Liver (tissue), 3 donors: ENCODE measurements around the gene PPA1.
"Not testable (repeated sequence)": the region's sequence is repeated elsewhere in the genome, so short reads cannot be mapped to it uniquely, and the experiment has no call there.

Experiments used
- EGR1 ChIP-seq, 2 donors: IDR thresholded peaks; 2 replicates each; pipeline ENCODE4 v1.6.1; 2016 to 2018; ENCODE audit warnings: antibody characterized with exemption in 2 of 2, low read depth in 2 of 2
- FOXA1 ChIP-seq: IDR thresholded peaks from 2 replicates; pipeline ENCODE4 v1.6.1; 2016; ENCODE audit warnings: antibody characterized with exemption
- GABPA ChIP-seq, 2 donors: IDR thresholded peaks in 1 of 2; conservative IDR thresholded peaks in 1 of 2; 2 replicates each; pipeline ENCODE4 v1.6.1; 2016; ENCODE audit warnings: antibody characterized with exemption in 2 of 2, mild to moderate bottlenecking in 1 of 2, moderate library complexity in 1 of 2
- JUND ChIP-seq, 2 donors: IDR thresholded peaks; 2 replicates each; pipeline ENCODE4 v1.6.1; 2016; ENCODE audit warnings: antibody characterized with exemption in 2 of 2
- NR2F2 ChIP-seq: IDR thresholded peaks from 2 replicates; pipeline ENCODE4 v1.6.1; 2016; ENCODE audit warnings: antibody characterized with exemption
- SP1 ChIP-seq: IDR thresholded peaks from 2 replicates; pipeline ENCODE4 v1.6.1; 2018; ENCODE audit warnings: antibody characterized with exemption, mild to moderate bottlenecking
- TF ChIP-seq, protein P1 (sequence below): fragments of 150-350 bp; IDR thresholded peaks from 2 replicates; pipeline ENCODE4 v1.5.1; 2017; ENCODE audit warnings: improper control_type of control experiment, low read depth, low read length; ENCODE audit not compliant: missing input control
- TF ChIP-seq, protein P2 (sequence below): IDR thresholded peaks from 2 replicates; pipeline ENCODE4 v1.6.1; 2016; ENCODE audit warnings: antibody characterized with exemption
- TF ChIP-seq, protein P3 (sequence below): IDR thresholded peaks from 2 replicates; pipeline ENCODE4 v1.6.1; 2016; ENCODE audit warnings: antibody characterized with exemption
- donor health status: healthy.
- donor health status: healthy.

DNA sequence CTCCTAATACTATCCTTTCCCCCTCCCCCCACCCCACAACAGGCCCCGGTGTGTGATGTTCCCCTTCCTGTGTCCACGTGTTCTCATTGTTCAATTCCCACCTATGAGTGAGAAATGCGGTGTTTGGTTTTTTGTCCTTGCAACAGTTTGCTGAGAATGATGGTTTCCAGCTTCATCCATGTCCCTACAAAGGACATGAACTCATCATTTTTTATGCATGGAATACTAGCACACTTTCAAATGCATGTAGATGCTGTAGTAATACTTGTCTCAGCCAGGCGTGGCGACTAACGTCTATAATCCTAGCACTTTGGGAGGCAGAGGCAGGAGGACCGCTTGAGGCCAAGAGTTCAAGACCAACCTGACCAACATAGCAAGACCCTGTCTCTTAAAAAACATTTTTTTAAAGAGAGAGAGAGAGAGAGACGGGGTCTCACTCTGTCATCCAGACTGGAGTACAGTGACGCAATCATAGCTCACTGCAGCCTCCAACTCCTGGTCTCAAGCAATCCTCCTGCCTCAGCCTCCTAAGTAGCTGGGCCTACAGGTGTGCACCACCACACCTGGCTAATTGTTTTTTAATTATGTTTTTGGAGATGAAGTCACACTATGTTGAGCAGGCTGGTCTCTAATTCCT, 10.3 kb downstream of the PPA1 start:
- TF ChIP-seq, protein P1, sequence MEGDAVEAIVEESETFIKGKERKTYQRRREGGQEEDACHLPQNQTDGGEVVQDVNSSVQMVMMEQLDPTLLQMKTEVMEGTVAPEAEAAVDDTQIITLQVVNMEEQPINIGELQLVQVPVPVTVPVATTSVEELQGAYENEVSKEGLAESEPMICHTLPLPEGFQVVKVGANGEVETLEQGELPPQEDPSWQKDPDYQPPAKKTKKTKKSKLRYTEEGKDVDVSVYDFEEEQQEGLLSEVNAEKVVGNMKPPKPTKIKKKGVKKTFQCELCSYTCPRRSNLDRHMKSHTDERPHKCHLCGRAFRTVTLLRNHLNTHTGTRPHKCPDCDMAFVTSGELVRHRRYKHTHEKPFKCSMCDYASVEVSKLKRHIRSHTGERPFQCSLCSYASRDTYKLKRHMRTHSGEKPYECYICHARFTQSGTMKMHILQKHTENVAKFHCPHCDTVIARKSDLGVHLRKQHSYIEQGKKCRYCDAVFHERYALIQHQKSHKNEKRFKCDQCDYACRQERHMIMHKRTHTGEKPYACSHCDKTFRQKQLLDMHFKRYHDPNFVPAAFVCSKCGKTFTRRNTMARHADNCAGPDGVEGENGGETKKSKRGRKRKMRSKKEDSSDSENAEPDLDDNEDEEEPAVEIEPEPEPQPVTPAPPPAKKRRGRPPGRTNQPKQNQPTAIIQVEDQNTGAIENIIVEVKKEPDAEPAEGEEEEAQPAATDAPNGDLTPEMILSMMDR = not testable (repeated sequence)
- not testable (repeated sequence) for TF ChIP-seq JUND (IDR thresholded peaks at IDR 0.05); SP1; EGR1 (IDR thresholded peaks at IDR 0.05; ENCODE audit: low read depth in 2 of 2); FOXA1; GABPA (IDR thresholded peaks at IDR 0.05 in 1 of 2, conservative IDR thresholded peaks at IDR 0.05 in 1 of 2); NR2F2
- TF ChIP-seq, protein P2, sequence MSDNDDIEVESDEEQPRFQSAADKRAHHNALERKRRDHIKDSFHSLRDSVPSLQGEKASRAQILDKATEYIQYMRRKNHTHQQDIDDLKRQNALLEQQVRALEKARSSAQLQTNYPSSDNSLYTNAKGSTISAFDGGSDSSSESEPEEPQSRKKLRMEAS = not testable (repeated sequence)
- TF ChIP-seq, protein P3, sequence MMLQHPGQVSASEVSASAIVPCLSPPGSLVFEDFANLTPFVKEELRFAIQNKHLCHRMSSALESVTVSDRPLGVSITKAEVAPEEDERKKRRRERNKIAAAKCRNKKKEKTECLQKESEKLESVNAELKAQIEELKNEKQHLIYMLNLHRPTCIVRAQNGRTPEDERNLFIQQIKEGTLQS = not testable (repeated sequence)
